BJ (cell line): ENCODE results near the gene ODAD2. TPM values are rescaled to one million over a fixed set of nuclear protein-coding genes. Genes with fewer than 3 reads are reported as not detected.

Experiments
- CTCF ChIA-PET: fragments of 350-600 bp; formaldehyde crosslinking; extraction: SDS; loops from one replicate; lab custom pipeline; 2021; ENCODE audit warnings: antibody characterized with exemption, inconsistent platforms; lab: Yijun Ruan, JAX
- POLR2A ChIA-PET: fragments of 300-600 bp; sonication (Branson Sonifier 250); formaldehyde crosslinking; extraction: SDS; loops from one replicate; lab custom pipeline; 2021; ENCODE audit warnings: antibody characterized with exemption; lab: Charles Lee
- DNase-seq: peaks from one replicate; pipeline ENCODE4 v3.0.0-alpha.2; 2011; ENCODE audit warnings: low read depth
- H3K27me3 ChIP-seq: 2 replicates; pipeline ENCODE4 v1.6.0; 2011; ENCODE audit warnings: low read length; ENCODE audit not compliant: control insufficient read depth, insufficient read depth
- H3K36me3 ChIP-seq: 2 replicates; pipeline ENCODE4 v1.5.1; 2011; ENCODE audit warnings: low read length; ENCODE audit not compliant: control insufficient read depth, insufficient read depth
- H3K4me3 ChIP-seq: 2 replicates; pipeline ENCODE4 v1.5.1; 2011; ENCODE audit warnings: low read depth, mild to moderate bottlenecking, control low read depth, low read length
- polyA plus RNA-seq: library from polyadenylated mRNA; depleted of rRNA; stranded (reverse); fragments of >200 nt; gene quantifications from 2 replicates; pipeline ENCODE4 v1.2.3, GENCODE V29; 2011
- TF ChIP-seq, protein P1 (sequence below): IDR thresholded peaks from 2 replicates; pipeline ENCODE4 v1.5.1; 2011; ENCODE audit warnings: low read depth, mild to moderate bottlenecking, control low read depth, inconsistent platforms, low read length, moderate library complexity; ENCODE audit not compliant: insufficient read depth

Gene ODAD2
- polyA plus RNA-seq, 1 experiment, result 3.9 TPM

DNA sequence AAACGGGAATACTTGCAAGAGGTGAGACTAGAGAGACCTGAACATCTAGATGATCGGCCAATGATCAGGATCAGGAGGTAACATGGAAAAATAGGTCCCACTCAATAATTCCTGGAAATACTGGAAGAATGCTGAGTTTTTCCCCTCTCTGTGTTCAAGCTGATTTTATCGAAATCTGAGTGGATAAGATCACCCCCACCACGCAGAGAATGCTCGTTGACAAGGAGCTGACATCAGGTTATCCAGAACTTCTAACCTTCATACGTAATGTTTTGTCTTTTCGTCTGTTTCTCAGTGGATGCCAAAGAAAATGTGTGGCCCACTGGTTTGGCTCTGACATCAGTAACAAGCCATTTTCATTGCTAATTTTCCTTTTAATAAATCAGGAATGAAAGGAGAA lies 194.7 kb downstream of the ODAD2 start:
- H3K36me3 ChIP-seq, result no peaks in the 10 kb centered on the region
- ChIA-PET POLR2A (no interaction called here), CTCF (no interaction called here)
- H3K4me3 ChIP-seq, result no peak overlapping the region
- no peaks in the 10 kb centered on the region for H3K27me3 ChIP-seq
- DNase-seq, result no peak
- TF ChIP-seq, protein P1, sequence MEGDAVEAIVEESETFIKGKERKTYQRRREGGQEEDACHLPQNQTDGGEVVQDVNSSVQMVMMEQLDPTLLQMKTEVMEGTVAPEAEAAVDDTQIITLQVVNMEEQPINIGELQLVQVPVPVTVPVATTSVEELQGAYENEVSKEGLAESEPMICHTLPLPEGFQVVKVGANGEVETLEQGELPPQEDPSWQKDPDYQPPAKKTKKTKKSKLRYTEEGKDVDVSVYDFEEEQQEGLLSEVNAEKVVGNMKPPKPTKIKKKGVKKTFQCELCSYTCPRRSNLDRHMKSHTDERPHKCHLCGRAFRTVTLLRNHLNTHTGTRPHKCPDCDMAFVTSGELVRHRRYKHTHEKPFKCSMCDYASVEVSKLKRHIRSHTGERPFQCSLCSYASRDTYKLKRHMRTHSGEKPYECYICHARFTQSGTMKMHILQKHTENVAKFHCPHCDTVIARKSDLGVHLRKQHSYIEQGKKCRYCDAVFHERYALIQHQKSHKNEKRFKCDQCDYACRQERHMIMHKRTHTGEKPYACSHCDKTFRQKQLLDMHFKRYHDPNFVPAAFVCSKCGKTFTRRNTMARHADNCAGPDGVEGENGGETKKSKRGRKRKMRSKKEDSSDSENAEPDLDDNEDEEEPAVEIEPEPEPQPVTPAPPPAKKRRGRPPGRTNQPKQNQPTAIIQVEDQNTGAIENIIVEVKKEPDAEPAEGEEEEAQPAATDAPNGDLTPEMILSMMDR, result no peak

DNA sequence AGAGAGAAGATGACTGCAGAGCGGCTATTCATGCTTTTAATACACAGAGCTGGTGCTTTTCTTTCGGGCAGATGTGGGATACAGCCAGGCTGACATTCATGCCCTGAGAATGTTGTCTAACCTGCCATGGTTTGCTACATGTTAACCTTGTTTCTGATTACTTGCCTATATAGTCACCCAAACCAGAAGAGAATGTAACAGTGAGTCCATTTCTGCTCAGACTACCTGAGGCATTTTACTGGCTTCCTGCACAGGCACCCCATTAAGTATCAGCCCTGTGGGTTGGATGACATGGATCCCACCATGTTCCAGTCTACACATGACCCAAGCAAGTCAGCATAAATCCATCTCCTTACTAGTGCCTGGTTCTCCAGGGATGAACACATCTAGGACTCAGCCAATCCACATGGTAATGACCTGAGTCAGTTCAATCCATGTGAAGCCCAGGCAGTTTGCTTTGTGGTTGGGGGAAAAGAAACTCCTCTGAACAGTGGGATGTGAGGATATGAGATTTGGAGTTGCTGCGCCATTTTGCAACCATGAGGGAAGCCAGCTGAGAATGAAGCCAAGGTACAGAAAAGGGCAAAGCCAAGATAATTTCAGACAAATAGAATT lies 197.6 kb downstream of the ODAD2 start:
- Histone ChIP-seq H3K36me3 (no peaks in the 10 kb centered on the region), H3K4me3 (no peak overlapping the region), H3K27me3 (no peaks in the 10 kb centered on the region)
- CTCF ChIA-PET, result no interaction called here
- no peak for DNase-seq
- TF ChIP-seq, protein P1, result no peak
- POLR2A ChIA-PET, result no interaction called here

DNA sequence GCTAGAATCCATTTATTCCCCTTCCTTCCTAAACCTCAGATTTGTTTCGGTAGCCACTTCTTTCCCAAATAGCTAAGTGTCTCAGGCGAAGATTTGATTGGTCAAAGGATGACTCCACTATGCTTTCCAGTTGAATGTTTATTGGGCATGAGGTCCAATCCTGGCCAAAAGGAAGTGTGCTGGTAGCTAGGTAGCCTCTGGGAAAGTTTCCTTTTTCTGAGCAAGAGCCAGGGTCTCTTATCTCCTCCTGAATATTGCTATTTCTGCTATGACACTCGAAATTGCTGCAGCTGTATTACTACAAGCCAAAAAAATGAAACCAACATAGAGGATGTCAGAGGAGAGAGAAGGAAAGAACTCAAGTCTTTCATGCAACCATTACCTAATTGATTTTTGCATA lies 199.8 kb downstream of the ODAD2 start:
- POLR2A ChIA-PET, result no interaction called here
- DNase-seq, result no peak
- CTCF ChIA-PET, result interaction anchor here (0.9 kb wide), 1 partner anchor 15 kb away, joined by 4 read pairs; no protein-coding TSS in a partner anchor
- TF ChIP-seq, protein P1, result no peak
- no peak overlapping the region for H3K4me3 ChIP-seq
- no peaks in the 10 kb centered on the region for H3K36me3 ChIP-seq
- no peaks in the 10 kb centered on the region for H3K27me3 ChIP-seq

DNA sequence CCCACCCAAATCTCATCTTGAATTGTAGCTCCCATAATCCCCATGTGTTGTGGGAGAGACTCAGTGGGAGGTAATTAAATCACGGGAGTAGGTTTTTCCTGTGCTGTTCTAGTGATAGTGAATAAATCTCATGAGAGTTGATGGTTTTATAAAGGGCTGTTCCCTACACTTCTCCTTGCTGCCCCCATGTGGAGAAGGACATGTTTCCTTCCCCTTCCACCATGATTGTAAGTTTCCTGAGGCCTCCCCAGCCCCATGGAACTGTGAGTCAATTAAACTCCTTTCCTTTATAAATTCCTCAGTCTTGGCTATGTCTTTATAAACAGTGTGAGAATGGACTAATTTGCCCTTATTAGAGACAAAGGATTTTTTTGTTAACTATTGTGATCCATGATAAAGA lies 204.7 kb downstream of the ODAD2 start:
- TF ChIP-seq, protein P1, result no peak
- Histone ChIP-seq H3K4me3 (no peak overlapping the region), H3K36me3 (no peaks in the 10 kb centered on the region), H3K27me3 (no peaks in the 10 kb centered on the region)
- DNase-seq, result no peak
- POLR2A ChIA-PET, result no interaction called here
- CTCF ChIA-PET, result interaction anchor here (2.2 kb wide), 1 partner anchor 11 kb away, joined by 6 read pairs; no protein-coding TSS in a partner anchor

DNA sequence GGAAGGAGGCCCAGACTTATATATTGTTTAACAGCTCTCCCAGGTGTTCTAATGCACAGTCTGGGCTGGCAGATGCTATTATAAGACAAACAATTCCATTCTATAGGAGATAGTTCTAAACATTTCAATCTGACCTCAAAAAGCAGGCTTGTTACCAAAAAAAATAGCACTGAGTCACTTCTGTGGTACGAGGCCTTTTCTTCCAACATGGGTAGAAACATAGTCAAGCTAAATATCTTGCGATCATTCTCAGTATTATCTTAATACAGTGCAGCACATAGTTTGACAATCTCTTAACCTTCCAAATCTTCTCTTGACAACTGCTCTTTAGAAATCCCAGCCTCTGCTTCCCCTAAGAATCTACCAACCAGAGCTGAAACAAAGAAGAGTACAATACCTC lies 206.7 kb downstream of the ODAD2 start:
- ChIA-PET CTCF (interaction anchor here (0.9 to 1.4 kb wide), 3 partner anchors 8 to 387 kb away, joined by 3 to 8 read pairs (median 3); no protein-coding TSS in a partner anchor), POLR2A (no interaction called here)
- TF ChIP-seq, protein P1, result no peak
- DNase-seq, result no peak
- no peaks in the 10 kb centered on the region for H3K27me3 ChIP-seq
- no peaks in the 10 kb centered on the region for H3K36me3 ChIP-seq
- no peak overlapping the region for H3K4me3 ChIP-seq
